GM18508 (cell line): ENCODE measurements around the gene MLLT11.
A peak's percentile ranks its signal among the peaks of the same experiment; 100 is the strongest.
"Not testable (repeated sequence)": the region's sequence is repeated elsewhere in the genome, so short reads cannot be mapped to it uniquely, and the experiment has no call there.

Experiments
- ATAC-seq: cut with Tn5 transposase; IDR thresholded peaks from one replicate; pipeline ENCODE4 v1.9.1; 2021; ENCODE audit warnings: moderate number of reproducible peaks; ENCODE audit not compliant: insufficient read depth, unreplicated experiment

The MLLT11 gene

GRCh38 chr1:151055581-151055980 is 4.6 kb upstream of the MLLT11 start:
- ATAC-seq: no peak

DNA sequence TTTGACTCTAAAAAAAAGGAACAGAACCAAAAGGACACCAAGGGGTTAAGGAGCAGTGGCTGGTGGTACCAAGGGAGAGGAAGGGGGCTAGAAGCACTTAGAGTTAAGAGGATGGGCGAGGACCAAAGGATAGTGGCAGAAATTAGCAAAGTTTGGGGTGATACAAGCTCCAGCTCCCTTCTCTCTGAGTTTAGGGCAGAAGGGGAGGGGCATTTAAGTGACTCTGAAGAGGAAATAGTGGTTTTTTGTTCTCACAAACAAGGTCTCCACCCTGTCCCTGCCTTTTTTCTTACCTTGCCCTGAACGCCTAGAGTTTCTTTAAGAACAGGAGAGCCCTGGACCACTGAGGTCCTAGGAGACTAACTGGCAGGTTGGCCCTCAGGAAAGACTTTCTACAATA is 4.0 kb upstream of the MLLT11 start:
- no peak for ATAC-seq

DNA sequence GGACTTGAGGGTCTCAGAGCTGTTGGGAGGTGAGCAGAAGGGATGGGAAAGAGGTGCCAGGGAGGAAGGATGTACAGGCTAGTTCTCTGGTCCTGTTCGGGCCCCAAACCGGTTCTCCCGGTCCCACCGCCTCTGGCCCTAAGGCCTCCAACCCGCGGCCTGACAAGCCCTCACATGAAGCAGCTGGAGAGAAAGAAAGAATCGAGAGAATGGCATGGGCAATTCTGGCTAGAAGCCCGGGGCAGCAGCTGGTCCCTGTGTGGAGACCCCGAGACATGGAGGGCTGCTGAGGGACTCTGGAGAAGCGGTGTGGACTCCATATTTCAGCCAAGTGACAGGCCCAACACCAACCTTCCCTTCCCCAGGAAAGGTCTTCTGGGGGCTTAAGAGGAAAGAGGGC is 1.5 kb upstream of the MLLT11 start:
- ATAC-seq: no peak

GRCh38 chr1:151059109-151060006 is 839 bp upstream of the MLLT11 start, which contains the start of gene CDC42SE1:
Gene CDC42SE1 (minus strand): TSS chr1:151059622. CDS start chr1:151055730, 3,892 bp downstream.
- ATAC-seq: peak; percentile 49

GRCh38 chr1:151060657-151061421 is 642 bp downstream of the MLLT11 start:
- ATAC-seq: no peak

DNA sequence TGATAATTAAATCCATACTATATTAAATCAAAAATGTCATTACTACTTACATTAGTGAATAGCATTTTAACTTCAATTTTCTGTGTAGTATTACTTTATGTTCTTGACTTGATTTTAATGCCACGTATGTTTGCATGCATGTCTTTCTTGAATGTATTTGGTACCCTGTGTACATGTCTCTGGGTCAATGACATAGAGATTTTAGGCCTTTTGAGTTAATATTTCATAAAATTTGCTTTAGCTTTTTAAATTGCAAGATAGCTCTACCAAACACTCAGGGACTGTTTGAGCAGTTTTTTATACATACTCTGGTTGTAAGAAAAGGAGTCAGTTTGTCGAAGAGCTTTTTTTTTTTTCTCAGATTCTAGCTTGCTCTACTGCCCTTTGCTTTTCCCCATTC is 1.5 kb downstream of the MLLT11 start:
- ATAC-seq: no peak

GRCh38 chr1:151062741-151063371 is 2.7 kb downstream of the MLLT11 start:
- ATAC-seq: no peak

DNA sequence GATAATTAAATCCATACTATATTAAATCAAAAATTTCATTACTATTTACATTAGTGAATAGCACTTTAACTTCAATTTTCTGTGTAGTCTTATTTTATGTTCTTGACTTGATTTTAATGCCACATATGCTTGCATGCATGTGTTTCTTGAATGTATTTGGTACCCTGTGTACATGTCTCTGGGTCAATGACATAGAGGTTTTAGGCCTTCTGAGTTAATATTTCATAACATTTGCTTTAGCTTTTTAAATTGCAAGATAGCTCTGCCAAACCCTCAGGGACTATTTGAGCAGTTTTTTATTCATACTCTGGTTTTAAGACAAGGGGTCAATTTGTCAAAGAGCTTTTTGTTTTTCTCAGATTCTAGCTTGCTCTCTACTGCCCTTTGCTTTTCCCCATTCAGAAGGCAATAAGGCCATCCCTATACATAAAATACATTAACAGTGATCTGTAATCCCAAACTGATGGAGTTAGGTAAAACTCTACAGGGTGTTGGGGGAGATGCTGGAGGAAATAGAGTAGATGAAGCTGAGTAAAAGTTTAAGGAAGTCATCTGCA is 5.0 kb downstream of the MLLT11 start:
- no peak for ATAC-seq

DNA sequence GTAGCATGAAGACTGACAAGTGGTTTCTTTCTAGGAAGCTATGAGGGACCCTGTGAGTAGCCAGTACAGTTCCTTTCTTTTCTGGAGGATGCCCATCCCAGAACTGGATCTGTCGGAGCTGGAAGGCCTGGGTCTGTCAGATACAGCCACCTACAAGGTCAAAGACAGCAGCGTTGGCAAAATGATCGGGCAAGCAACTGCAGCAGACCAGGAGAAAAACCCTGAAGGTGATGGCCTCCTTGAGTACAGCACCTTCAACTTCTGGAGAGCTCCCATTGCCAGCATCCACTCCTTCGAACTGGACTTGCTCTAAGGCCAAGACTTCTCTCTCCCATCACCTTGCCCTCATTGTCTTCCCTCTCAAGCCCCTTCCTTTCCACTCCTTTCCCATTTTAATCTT is 7.0 kb downstream of the MLLT11 start:
- ATAC-seq: no peak

DNA sequence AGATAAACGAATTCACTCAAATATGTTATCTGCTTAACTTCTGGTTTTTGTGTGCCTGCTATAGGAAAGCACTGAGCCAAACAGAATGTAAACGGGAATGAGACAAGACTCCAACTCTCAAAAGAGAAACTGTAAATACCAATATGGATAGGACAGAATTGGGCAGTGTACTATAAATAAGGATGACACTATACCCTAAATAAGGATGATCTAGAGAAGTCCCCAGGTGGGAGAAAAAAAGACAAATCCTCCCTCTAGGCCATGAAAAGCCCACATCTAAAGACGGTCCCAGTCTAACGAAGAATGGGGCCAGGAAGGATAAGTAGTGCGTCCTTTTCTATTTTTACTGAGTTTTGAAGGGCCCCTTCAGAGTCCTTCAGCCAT is 8.9 kb downstream of the MLLT11 start:
- ATAC-seq: no peak

GRCh38 chr1:151070474-151071276 is 10.5 kb downstream of the MLLT11 start, which contains the start of gene GABPB2:
Gene GABPB2 (plus strand): TSS chr1:151070761. CDS start chr1:151088190, 17,429 bp downstream.
- ATAC-seq: no peak

GRCh38 chr1:151072224-151072623 is 12.0 kb downstream of the MLLT11 start:
- no peak for ATAC-seq

DNA sequence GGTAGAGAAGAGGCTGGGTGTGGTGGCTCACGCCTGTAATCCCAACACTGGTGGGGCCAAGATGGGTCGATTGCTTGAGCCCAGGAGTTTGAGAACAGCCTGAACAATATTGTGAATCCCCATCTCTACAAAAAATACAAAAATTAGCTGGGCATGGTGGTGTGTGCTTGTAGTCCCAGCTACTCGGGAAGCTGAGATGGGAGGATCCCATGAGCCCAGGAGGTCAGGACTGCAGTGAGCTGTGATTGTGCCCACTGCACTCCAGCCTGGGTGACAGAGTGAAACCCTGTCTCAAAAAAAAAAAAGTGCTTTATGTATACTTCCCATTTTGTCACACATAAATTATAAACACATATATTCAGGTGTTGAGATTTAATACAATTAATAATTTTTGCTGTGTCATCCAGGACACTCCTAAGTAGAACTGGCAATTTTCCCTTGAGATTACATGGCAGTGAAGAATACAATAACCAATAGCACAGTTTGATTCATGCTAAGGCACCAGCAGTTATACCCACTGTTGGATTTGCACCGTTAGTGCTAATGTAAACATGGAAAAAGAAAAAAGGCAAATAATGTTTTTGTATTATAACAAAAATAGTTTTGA is 25.9 kb downstream of the MLLT11 start:
- no peak for ATAC-seq

GRCh38 chr1:151097426-151097825 is 37.2 kb downstream of the MLLT11 start:
- ATAC-seq: not testable (repeated sequence)

- ATAC-seq: no peak
These were observed 37.9 kb downstream of the MLLT11 start for GRCh38 chr1:151098126-151098525.

DNA sequence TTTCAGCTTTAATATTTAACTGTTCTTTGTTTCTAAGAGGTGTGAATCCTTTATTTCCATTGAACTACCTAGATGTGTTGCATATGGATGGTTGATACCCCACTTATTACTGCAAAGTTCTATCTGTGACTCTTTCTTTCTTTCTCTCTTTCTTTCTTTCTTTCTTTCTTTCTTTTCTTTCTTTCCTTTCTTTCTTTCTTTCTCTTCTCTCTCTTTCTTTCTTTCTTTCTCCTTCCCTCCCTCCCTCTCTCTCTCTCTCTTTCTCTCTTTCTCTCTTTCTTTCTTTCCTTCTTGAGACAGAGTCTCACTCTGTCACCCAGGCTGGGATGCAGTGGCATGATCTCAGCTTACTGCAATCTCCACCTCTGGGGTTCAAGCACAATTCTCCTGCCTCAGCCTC is 44.4 kb downstream of the MLLT11 start:
- no peak for ATAC-seq

- ATAC-seq: no peak
These were observed 46.7 kb downstream of the MLLT11 start for GRCh38 chr1:151106894-151107293.

DNA sequence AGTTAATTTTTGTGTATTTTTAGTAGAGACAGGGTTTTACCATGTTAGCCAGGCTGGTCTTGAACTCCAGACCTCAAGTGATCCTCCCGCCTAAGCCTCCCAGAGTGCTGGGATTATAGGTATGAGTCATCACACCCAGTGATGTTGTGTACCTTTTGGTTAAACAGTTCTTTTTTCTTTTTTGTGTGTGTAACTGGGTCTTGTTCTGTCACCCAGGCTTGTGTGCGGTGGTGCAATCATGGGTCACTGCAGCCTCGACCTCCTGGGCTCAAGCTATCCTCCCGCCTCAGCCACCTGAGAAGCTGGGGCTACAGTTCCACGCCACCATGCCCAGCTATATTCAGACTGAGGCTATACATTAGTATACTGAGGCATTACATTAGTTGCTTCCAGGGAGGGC is 48.1 kb downstream of the MLLT11 start:
- no peak for ATAC-seq

DNA sequence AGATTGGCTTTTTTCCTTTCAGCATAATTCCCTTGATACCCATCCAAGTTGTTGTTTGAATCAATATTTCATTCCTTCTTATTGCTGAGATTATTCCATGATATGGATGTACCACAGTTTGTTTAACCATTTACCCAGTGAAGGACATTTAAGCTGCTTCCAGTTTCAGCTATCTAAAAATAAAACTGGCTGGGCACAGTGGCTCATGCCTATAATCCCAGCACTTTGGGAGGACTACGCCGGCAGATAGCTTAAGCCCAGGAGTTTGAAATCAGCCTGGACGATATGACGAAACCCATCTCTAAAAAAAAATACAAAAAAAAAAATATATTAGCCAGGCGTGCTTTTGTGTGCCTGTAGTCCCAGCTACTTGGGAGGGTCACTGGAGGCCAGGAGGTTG is 53.7 kb downstream of the MLLT11 start:
- no peak for ATAC-seq
